ENCODE data around the gene HERC3.

- no peak for TF ChIP-seq POLR2AphosphoS5 (IDR thresholded peaks at IDR 0.05; ENCODE audit: borderline replicate concordance, low read depth, low read length)
- TF ChIP-seq FOXP2 (optimal IDR thresholded peaks at IDR 0.05; ENCODE audit: control extremely low read depth, extremely low read length, insufficient read depth), result no peak
Measured at GRCh38 chr4:88600176-88600838, 8.0 kb downstream of the HERC3 start.

Measured in SK-N-MC (cell line).